Measurements from ENCODE around the gene PLOD1.
"Not testable (repeated sequence)": the region's sequence is repeated elsewhere in the genome, so short reads cannot be mapped to it uniquely, and the experiment has no call there.

Gene PLOD1

GRCh38 chr1:11912482-11913216 is 21.9 kb upstream of the PLOD1 start:
- DNase-seq (ENCODE audit: low read depth) = not testable (repeated sequence)

- no peak for DNase-seq (ENCODE audit: low read depth)
Measured at GRCh38 chr1:11913291-11913690, 21.2 kb upstream of the PLOD1 start.

- DNase-seq (ENCODE audit: low read depth) = no peak
Measured at GRCh38 chr1:11914024-11914423, 20.5 kb upstream of the PLOD1 start.

GRCh38 chr1:11918799-11919519 is 15.6 kb upstream of the PLOD1 start:
- DNase-seq (ENCODE audit: low read depth) = no peak

GRCh38 chr1:11919621-11920020 is 14.9 kb upstream of the PLOD1 start:
- DNase-seq (ENCODE audit: low read depth) = no peak

GRCh38 chr1:11920239-11920903 is 14.1 kb upstream of the PLOD1 start:
- no peak for DNase-seq (ENCODE audit: low read depth)

- no peak for DNase-seq (ENCODE audit: low read depth)
Measured at GRCh38 chr1:11921022-11921421, 13.5 kb upstream of the PLOD1 start.

- DNase-seq (ENCODE audit: low read depth) = no peak
Measured at GRCh38 chr1:11923069-11923826, 11.3 kb upstream of the PLOD1 start.

GRCh38 chr1:11923827-11924113 is 10.7 kb upstream of the PLOD1 start:
- no peak for DNase-seq (ENCODE audit: low read depth)

- DNase-seq (ENCODE audit: low read depth) = no peak
Measured at GRCh38 chr1:11924334-11925195, 10.0 kb upstream of the PLOD1 start.

- DNase-seq (ENCODE audit: low read depth) = not testable (repeated sequence)
Measured at GRCh38 chr1:11925196-11925937, 9.2 kb upstream of the PLOD1 start.

- DNase-seq (ENCODE audit: low read depth) = no peak
Measured at GRCh38 chr1:11925938-11926292, 8.6 kb upstream of the PLOD1 start.

GRCh38 chr1:11927866-11928592 is 6.5 kb upstream of the PLOD1 start:
- DNase-seq (ENCODE audit: low read depth) = no peak

- DNase-seq (ENCODE audit: low read depth) = no peak
Measured at GRCh38 chr1:11929849-11930248, 4.7 kb upstream of the PLOD1 start.

GRCh38 chr1:11930571-11931445 is 3.7 kb upstream of the PLOD1 start:
- no peak for DNase-seq (ENCODE audit: low read depth)

- DNase-seq (ENCODE audit: low read depth) = no peak
Measured at GRCh38 chr1:11931845-11932244, 2.7 kb upstream of the PLOD1 start.

GRCh38 chr1:11935057-11935412 is 518 bp downstream of the PLOD1 start:
- DNase-seq (ENCODE audit: low read depth) = no peak

- not testable (repeated sequence) for DNase-seq (ENCODE audit: low read depth)
Measured at GRCh38 chr1:11935733-11936132, 1.2 kb downstream of the PLOD1 start.
